HepG2 (cell line): ENCODE data around the gene PLEKHG5. TPM values are rescaled to one million over a fixed set of nuclear protein-coding genes. Genes with fewer than 3 reads are reported as not detected.

ENCODE experiments used
- CREB1 ChIP-seq, 2 experiments: fragments of 450-650 bp in 1 of 2; IDR thresholded peaks; 2 replicates each; pipeline ENCODE4 v1.6.1; 2016 to 2017; ENCODE audit warnings: control low read depth in 1 of 2, mild to moderate bottlenecking in 1 of 2, missing compliant biosample characterization in 1 of 2, missing genetic modification characterization in 1 of 2
- FOXK2 ChIP-seq: fragments of 450-650 bp; IDR thresholded peaks from 2 replicates; pipeline ENCODE4 v1.6.1; 2016
- PAX8 ChIP-seq: sonication (generic); formaldehyde crosslinking; IDR thresholded peaks from 2 replicates; pipeline ENCODE4 v1.8.0; 2022; ENCODE audit warnings: mild to moderate bottlenecking, missing genetic modification reagents, borderline replicate concordance
- ZFP36L2 ChIP-seq: sonication (generic); formaldehyde crosslinking; IDR thresholded peaks from 2 replicates; pipeline ENCODE4 v1.4.0; 2020; ENCODE audit warnings: missing genetic modification reagents
- ZFP90 ChIP-seq: sonication (generic); formaldehyde crosslinking; IDR thresholded peaks from 2 replicates; pipeline ENCODE4 v1.8.0; 2022; ENCODE audit warnings: missing genetic modification reagents, mild to moderate bottlenecking, inconsistent platforms, borderline replicate concordance
- ZNF10 ChIP-seq: sonication (generic); formaldehyde crosslinking; IDR thresholded peaks from 2 replicates; pipeline ENCODE4 v1.4.0; 2020; ENCODE audit warnings: mild to moderate bottlenecking, low read depth, missing genetic modification reagents, borderline replicate concordance
- ZNF138 ChIP-seq: sonication (generic); formaldehyde crosslinking; IDR thresholded peaks from 2 replicates; pipeline ENCODE4 v1.5.0; 2020; ENCODE audit warnings: mild to moderate bottlenecking, low read depth, missing genetic modification reagents
- ZNF276 ChIP-seq: sonication (generic); formaldehyde crosslinking; IDR thresholded peaks from 2 replicates; pipeline ENCODE4 v1.4.0; 2020; ENCODE audit warnings: mild to moderate bottlenecking, low read depth, missing genetic modification reagents
- ZNF33B ChIP-seq: sonication (generic); formaldehyde crosslinking; IDR thresholded peaks from 2 replicates; pipeline ENCODE4 v1.5.1; 2020; ENCODE audit warnings: mild to moderate bottlenecking, missing genetic modification reagents
- ZNF570 ChIP-seq: sonication (generic); formaldehyde crosslinking; IDR thresholded peaks from 2 replicates; pipeline ENCODE4 v1.4.0; 2020; ENCODE audit warnings: mild to moderate bottlenecking, missing genetic modification reagents, borderline replicate concordance
- ZNF776 ChIP-seq: sonication (generic); formaldehyde crosslinking; IDR thresholded peaks from 2 replicates; pipeline ENCODE4 v1.4.0; 2020; ENCODE audit warnings: mild to moderate bottlenecking, missing genetic modification reagents
- polyA plus RNA-seq, 8 experiments: library from polyadenylated mRNA; depleted of rRNA in 3 of 8; stranded (reverse) in 7 of 8; unstranded in 1 of 8; fragments of >200 nt; fragmentation: Illumina TruSeq in 4 of 8; extraction: Trizol in 4 of 8; gene quantifications; 2 replicates each; pipeline versions ENCODE4 v1.2.1 to v1.2.3, GENCODE V29; 2011 to 2016; ENCODE audit warnings: low read depth in 4 of 8, missing spikeins in 1 of 8, mixed read lengths in 1 of 8; ENCODE audit not compliant: insufficient read depth in 1 of 8
- total RNA-seq, 5 experiments: library from RNA; depleted of rRNA; stranded (reverse); fragments of >200 nt; fragmentation: Illumina TruSeq; extraction: Trizol; gene quantifications; 2 replicates each; pipeline ENCODE4 v1.2.3, GENCODE V29; 2016; ENCODE audit warnings: low read depth in 1 of 5
- TF ChIP-seq, protein P1 (sequence below): IDR thresholded peaks from 2 replicates; pipeline ENCODE4 v1.6.1; 2016; ENCODE audit warnings: missing biosample characterization, missing genetic modification reagents, low read depth
- TF ChIP-seq, protein P2 (sequence below): sonication (generic); IDR thresholded peaks from 2 replicates; pipeline ENCODE4 v1.6.1; 2016; ENCODE audit warnings: low read depth, borderline replicate concordance
- TF ChIP-seq, protein P3 (sequence below): sonication (generic); formaldehyde crosslinking; IDR thresholded peaks from 2 replicates; pipeline ENCODE4 v1.5.0; 2020; ENCODE audit warnings: missing genetic modification reagents
- TF ChIP-seq, protein P4 (sequence below): sonication (generic); formaldehyde crosslinking; IDR thresholded peaks from 2 replicates; pipeline ENCODE4 v1.4.0; 2020; ENCODE audit warnings: missing genetic modification reagents, borderline replicate concordance
- TF ChIP-seq, protein P5 (sequence below): sonication (generic); formaldehyde crosslinking; IDR thresholded peaks from 2 replicates; pipeline ENCODE4 v1.4.0; 2020; ENCODE audit warnings: missing genetic modification reagents

PLEKHG5 gene
- total and polyA plus RNA-seq, 2 of the 13 experiments (the other 11 are each of a cell fraction or from before 2014, with no cell fraction given) = 1.9 to 3.5 TPM

GRCh38 chr1:6448749-6449631, 42.5 kb downstream of the PLEKHG5 start (continued):
- no peak for TF ChIP-seq ZNF276 (CRISPR knock-in tag)
- TF ChIP-seq, protein P1, sequence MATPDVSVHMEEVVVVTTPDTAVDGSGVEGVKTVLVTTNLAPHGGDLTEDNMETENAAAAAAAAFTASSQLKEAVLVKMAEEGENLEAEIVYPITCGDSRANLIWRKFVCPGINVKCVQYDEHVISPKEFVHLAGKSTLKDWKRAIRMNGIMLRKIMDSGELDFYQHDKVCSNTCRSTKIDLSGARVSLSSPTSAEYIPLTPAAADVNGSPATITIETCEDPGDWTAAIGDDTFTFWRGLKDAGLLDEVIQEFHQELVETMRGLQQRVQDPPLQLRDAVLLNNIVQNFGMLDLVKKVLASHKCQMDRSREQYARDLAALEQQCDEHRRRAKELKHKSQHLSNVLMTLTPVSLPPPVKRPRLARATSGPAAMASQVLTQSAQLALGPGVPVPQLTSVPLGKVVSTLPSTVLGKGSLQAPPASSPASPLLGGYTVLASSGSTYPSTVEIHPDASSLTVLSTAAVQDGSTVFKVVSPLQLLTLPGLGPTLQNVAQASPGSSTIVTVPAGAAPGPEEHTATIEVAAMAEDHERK = no peak
- TF ChIP-seq, protein P2, sequence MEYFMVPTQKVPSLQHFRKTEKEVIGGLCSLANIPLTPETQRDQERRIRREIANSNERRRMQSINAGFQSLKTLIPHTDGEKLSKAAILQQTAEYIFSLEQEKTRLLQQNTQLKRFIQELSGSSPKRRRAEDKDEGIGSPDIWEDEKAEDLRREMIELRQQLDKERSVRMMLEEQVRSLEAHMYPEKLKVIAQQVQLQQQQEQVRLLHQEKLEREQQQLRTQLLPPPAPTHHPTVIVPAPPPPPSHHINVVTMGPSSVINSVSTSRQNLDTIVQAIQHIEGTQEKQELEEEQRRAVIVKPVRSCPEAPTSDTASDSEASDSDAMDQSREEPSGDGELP = peak; percentile 14; the same call in 1 of the 2 replicates
- no peak for TF ChIP-seq CREB1 (IDR thresholded peaks at IDR 0.05)
- no peak for TF ChIP-seq CREB1 (CRISPR knock-in tag; IDR thresholded peaks at IDR 0.05)
- TF ChIP-seq, protein P3, sequence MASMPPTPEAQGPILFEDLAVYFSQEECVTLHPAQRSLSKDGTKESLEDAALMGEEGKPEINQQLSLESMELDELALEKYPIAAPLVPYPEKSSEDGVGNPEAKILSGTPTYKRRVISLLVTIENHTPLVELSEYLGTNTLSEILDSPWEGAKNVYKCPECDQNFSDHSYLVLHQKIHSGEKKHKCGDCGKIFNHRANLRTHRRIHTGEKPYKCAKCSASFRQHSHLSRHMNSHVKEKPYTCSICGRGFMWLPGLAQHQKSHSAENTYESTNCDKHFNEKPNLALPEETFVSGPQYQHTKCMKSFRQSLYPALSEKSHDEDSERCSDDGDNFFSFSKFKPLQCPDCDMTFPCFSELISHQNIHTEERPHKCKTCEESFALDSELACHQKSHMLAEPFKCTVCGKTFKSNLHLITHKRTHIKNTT (CRISPR knock-in tag) = no peak
- TF ChIP-seq ZNF776 = no peak
- no peak for TF ChIP-seq FOXK2
- TF ChIP-seq ZNF10 (CRISPR knock-in tag) = no peak
- no peak for TF ChIP-seq PAX8
- no peak for TF ChIP-seq ZFP36L2 (CRISPR knock-in tag)
- 0 out of 2 replicates have a peak, but pooled peaks have one; percentile 25 for TF ChIP-seq ZFP90 (CRISPR knock-in tag)
- TF ChIP-seq ZNF138 (CRISPR knock-in tag) = no peak
- TF ChIP-seq ZNF570 (CRISPR knock-in tag) = no peak
- no peak for TF ChIP-seq ZNF33B (CRISPR knock-in tag)
- TF ChIP-seq, protein P4, sequence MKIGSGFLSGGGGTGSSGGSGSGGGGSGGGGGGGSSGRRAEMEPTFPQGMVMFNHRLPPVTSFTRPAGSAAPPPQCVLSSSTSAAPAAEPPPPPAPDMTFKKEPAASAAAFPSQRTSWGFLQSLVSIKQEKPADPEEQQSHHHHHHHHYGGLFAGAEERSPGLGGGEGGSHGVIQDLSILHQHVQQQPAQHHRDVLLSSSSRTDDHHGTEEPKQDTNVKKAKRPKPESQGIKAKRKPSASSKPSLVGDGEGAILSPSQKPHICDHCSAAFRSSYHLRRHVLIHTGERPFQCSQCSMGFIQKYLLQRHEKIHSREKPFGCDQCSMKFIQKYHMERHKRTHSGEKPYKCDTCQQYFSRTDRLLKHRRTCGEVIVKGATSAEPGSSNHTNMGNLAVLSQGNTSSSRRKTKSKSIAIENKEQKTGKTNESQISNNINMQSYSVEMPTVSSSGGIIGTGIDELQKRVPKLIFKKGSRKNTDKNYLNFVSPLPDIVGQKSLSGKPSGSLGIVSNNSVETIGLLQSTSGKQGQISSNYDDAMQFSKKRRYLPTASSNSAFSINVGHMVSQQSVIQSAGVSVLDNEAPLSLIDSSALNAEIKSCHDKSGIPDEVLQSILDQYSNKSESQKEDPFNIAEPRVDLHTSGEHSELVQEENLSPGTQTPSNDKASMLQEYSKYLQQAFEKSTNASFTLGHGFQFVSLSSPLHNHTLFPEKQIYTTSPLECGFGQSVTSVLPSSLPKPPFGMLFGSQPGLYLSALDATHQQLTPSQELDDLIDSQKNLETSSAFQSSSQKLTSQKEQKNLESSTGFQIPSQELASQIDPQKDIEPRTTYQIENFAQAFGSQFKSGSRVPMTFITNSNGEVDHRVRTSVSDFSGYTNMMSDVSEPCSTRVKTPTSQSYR (CRISPR knock-in tag) = no peak
- TF ChIP-seq, protein P5, sequence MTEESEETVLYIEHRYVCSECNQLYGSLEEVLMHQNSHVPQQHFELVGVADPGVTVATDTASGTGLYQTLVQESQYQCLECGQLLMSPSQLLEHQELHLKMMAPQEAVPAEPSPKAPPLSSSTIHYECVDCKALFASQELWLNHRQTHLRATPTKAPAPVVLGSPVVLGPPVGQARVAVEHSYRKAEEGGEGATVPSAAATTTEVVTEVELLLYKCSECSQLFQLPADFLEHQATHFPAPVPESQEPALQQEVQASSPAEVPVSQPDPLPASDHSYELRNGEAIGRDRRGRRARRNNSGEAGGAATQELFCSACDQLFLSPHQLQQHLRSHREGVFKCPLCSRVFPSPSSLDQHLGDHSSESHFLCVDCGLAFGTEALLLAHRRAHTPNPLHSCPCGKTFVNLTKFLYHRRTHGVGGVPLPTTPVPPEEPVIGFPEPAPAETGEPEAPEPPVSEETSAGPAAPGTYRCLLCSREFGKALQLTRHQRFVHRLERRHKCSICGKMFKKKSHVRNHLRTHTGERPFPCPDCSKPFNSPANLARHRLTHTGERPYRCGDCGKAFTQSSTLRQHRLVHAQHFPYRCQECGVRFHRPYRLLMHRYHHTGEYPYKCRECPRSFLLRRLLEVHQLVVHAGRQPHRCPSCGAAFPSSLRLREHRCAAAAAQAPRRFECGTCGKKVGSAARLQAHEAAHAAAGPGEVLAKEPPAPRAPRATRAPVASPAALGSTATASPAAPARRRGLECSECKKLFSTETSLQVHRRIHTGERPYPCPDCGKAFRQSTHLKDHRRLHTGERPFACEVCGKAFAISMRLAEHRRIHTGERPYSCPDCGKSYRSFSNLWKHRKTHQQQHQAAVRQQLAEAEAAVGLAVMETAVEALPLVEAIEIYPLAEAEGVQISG (CRISPR knock-in tag) = no peak
